ENCODE data around the gene NEB. TPM values are rescaled to one million over a fixed set of nuclear protein-coding genes. Genes with fewer than 3 reads are reported as not detected.

NEB gene
- total RNA-seq, 1 donor from 2014 or later: under 0.01 TPM

DNA sequence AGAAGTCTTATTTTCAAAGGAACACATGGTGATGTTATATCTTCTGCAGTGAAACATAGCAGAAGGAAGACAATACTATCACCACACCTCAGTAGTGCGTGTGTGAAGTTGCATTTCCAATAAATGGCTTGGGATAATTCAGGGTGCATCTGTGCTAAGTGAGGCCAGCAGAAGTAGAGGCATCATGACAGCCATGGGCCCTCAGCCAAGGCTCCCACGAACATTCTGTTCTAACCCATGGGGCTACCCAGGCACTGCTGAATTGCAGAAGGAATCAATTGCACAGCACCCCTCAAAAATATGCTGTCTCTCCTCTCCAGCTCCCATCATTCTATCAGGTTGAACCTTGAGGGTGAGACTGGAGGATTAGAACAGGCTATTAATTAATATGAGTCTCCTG is 185.1 kb downstream of the NEB start:
- TF ChIP-seq CTCF (conservative IDR thresholded peaks at IDR 0.05; ENCODE audit: low read depth, low read length): no peak
- no peak overlapping the region for H3K4me3 ChIP-seq (ENCODE audit: low read depth, low read length)
- no peak for DNase-seq (ENCODE audit: low read depth)

DNA sequence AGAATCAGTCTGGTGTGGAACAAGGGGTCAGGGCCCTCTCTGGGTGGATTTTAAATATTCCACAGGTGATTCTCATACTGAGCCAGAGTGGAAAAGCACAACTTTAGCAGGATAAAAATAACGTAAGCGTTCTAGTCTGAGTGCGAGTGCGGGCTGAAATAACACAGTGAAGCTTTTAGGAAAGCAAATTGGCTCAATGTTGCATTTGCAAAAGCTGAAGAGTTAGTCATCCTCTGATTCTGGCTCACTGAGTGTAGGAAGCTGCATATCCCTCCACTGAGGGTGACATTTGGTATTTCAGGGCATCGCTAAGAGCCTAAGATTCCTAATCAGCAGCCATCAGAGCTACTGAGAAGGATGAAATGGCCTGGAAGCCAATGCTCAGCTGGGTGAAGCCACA is 189.8 kb downstream of the NEB start:
- no peak for TF ChIP-seq CTCF (conservative IDR thresholded peaks at IDR 0.05; ENCODE audit: low read depth, low read length)
- H3K4me3 ChIP-seq (ENCODE audit: low read depth, low read length): no peak overlapping the region
- no peak for DNase-seq (ENCODE audit: low read depth)

GRCh38 chr2:151543876-151544275 is 190.4 kb downstream of the NEB start:
- no peak for TF ChIP-seq CTCF (conservative IDR thresholded peaks at IDR 0.05; ENCODE audit: low read depth, low read length)
- DNase-seq (ENCODE audit: low read depth): no peak

GRCh38 chr2:151534001-151534400 is 200.3 kb downstream of the NEB start:
- H3K4me3 ChIP-seq (ENCODE audit: low read depth, low read length): no peak overlapping the region
- no peak for TF ChIP-seq CTCF (conservative IDR thresholded peaks at IDR 0.05; ENCODE audit: low read depth, low read length)

More at GRCh38 chr2:151543876-151544275, 190.4 kb downstream of the NEB start:
- H3K4me3 ChIP-seq (ENCODE audit: low read depth, low read length): no peak overlapping the region

GRCh38 chr2:151533127-151533526 is 201.1 kb downstream of the NEB start:
- no peak overlapping the region for H3K4me3 ChIP-seq (ENCODE audit: low read depth, low read length)
- no peak for DNase-seq (ENCODE audit: low read depth)
- no peak for TF ChIP-seq CTCF (conservative IDR thresholded peaks at IDR 0.05; ENCODE audit: low read depth, low read length)

More at GRCh38 chr2:151534001-151534400, 200.3 kb downstream of the NEB start:
- no peak for DNase-seq (ENCODE audit: low read depth)

- TF ChIP-seq CTCF (conservative IDR thresholded peaks at IDR 0.05; ENCODE audit: low read depth, low read length): no peak
- no peak overlapping the region for H3K4me3 ChIP-seq (ENCODE audit: low read depth, low read length)
- DNase-seq (ENCODE audit: low read depth): no peak
Measured at GRCh38 chr2:151526572-151527090, 207.6 kb downstream of the NEB start.

- DNase-seq (ENCODE audit: low read depth): peak; percentile 52
- H3K4me3 ChIP-seq (ENCODE audit: low read depth, low read length): no peak overlapping the region
- no peak for TF ChIP-seq CTCF (conservative IDR thresholded peaks at IDR 0.05; ENCODE audit: low read depth, low read length)
Measured at GRCh38 chr2:151525821-151526373, 208.4 kb downstream of the NEB start.
